HepG2 (cell line): Measurements from ENCODE around the gene ZNF226. TPM values are rescaled to one million over a fixed set of nuclear protein-coding genes. Genes with fewer than 3 reads are reported as not detected.
A peak's percentile ranks its signal among the peaks of the same experiment; 100 is the strongest.

Experiments used
- ATF7 ChIP-seq, 2 experiments: fragments of 450-650 bp in 1 of 2; sonication (generic) in 1 of 2; formaldehyde crosslinking in 1 of 2; IDR thresholded peaks; 2 replicates each; pipeline versions ENCODE4 v1.4.0 to v1.6.1; 2016 to 2020; ENCODE audit warnings: antibody characterized with exemption in 1 of 2, mild to moderate bottlenecking in 1 of 2, missing genetic modification reagents in 1 of 2
- ATRX ChIP-seq: sonication (generic); formaldehyde crosslinking; IDR thresholded peaks from 2 replicates; pipeline ENCODE4 v1.4.0; 2020; ENCODE audit warnings: missing genetic modification reagents, borderline replicate concordance
- BRD4 ChIP-seq: sonication (generic); formaldehyde crosslinking; IDR thresholded peaks from 2 replicates; pipeline ENCODE4 v1.4.0; 2020; ENCODE audit warnings: missing genetic modification reagents
- DBP ChIP-seq: sonication (generic); formaldehyde crosslinking; IDR thresholded peaks from 2 replicates; pipeline ENCODE4 v1.4.0; 2020; ENCODE audit warnings: missing genetic modification reagents; ENCODE audit errors: not compliant biosample characterization
- E2F2 ChIP-seq: sonication (generic); formaldehyde crosslinking; IDR thresholded peaks from 2 replicates; pipeline ENCODE4 v1.4.0; 2020; ENCODE audit warnings: missing genetic modification reagents, borderline replicate concordance
- FOXO1 ChIP-seq: sonication (generic); formaldehyde crosslinking; IDR thresholded peaks from 2 replicates; pipeline ENCODE4 v1.4.0; 2020; ENCODE audit warnings: missing genetic modification reagents
- HDAC6 ChIP-seq: fragments of 200-600 bp; sonication (generic); IDR thresholded peaks from 2 replicates; pipeline ENCODE4 v1.7.0; 2017; ENCODE audit warnings: mild to moderate bottlenecking, antibody characterized with exemption, low read length, low read depth
- JUN ChIP-seq: sonication (generic); formaldehyde crosslinking; IDR thresholded peaks from 2 replicates; pipeline ENCODE4 v1.4.0; 2020; ENCODE audit warnings: mild to moderate bottlenecking, missing genetic modification reagents
- NBN ChIP-seq: fragments of 450-650 bp; conservative IDR thresholded peaks from 2 replicates; pipeline ENCODE4 v1.6.1; 2017
- PCBP2 ChIP-seq: fragments of 200-400 bp; formaldehyde crosslinking; optimal IDR thresholded peaks from 2 replicates; pipeline ENCODE3; 2018; ENCODE audit warnings: low read length, low read depth; ENCODE audit not compliant: poor library complexity, severe bottlenecking
- PPARG ChIP-seq: conservative IDR thresholded peaks from 2 replicates; pipeline ENCODE4 v1.6.1; 2016; ENCODE audit warnings: missing biosample characterization, missing genetic modification reagents
- SIN3B ChIP-seq: fragments of 150-350 bp; IDR thresholded peaks from 2 replicates; pipeline ENCODE4 v1.6.1; 2014; ENCODE audit warnings: low read length
- SMC3 ChIP-seq: IDR thresholded peaks from 2 replicates; pipeline ENCODE4 v1.6.1; 2011; ENCODE audit warnings: low read length, improper control_type of control experiment
- ZBTB33 ChIP-seq: sonication (generic); formaldehyde crosslinking; IDR thresholded peaks from 2 replicates; pipeline ENCODE4 v1.4.0; 2020; ENCODE audit warnings: missing genetic modification reagents
- ZNF124 ChIP-seq: sonication (generic); formaldehyde crosslinking; IDR thresholded peaks from 2 replicates; pipeline ENCODE4 v1.4.0; 2020; ENCODE audit warnings: missing genetic modification reagents
- ZNF546 ChIP-seq: sonication (generic); formaldehyde crosslinking; conservative IDR thresholded peaks from 2 replicates; pipeline ENCODE4 v1.8.1; 2023; ENCODE audit warnings: mild to moderate bottlenecking, missing genetic modification reagents
- ZNF7 ChIP-seq: IDR thresholded peaks from 2 replicates; pipeline ENCODE4 v1.6.1; 2016; ENCODE audit warnings: missing biosample characterization, missing genetic modification reagents
- ZNF800 ChIP-seq: sonication (generic); formaldehyde crosslinking; IDR thresholded peaks from 2 replicates; pipeline ENCODE4 v1.4.0; 2020; ENCODE audit warnings: missing genetic modification reagents
- ZSCAN22 ChIP-seq: sonication (generic); formaldehyde crosslinking; IDR thresholded peaks from 2 replicates; pipeline ENCODE4 v1.4.0; 2020; ENCODE audit warnings: mild to moderate bottlenecking, missing genetic modification reagents
- ZSCAN29 ChIP-seq: sonication (generic); formaldehyde crosslinking; conservative IDR thresholded peaks from 2 replicates; pipeline ENCODE4 v1.4.0; 2020; ENCODE audit warnings: mild to moderate bottlenecking, missing genetic modification reagents
- ZXDC ChIP-seq: sonication (generic); formaldehyde crosslinking; IDR thresholded peaks from 2 replicates; pipeline ENCODE4 v1.5.0; 2020; ENCODE audit warnings: mild to moderate bottlenecking, missing genetic modification reagents
- polyA plus RNA-seq, 8 experiments: library from polyadenylated mRNA; depleted of rRNA in 3 of 8; stranded (reverse) in 7 of 8; unstranded in 1 of 8; fragments of >200 nt; fragmentation: Illumina TruSeq in 4 of 8; extraction: Trizol in 4 of 8; gene quantifications; 2 replicates each; pipeline versions ENCODE4 v1.2.1 to v1.2.3, GENCODE V29; 2011 to 2016; ENCODE audit warnings: low read depth in 4 of 8, missing spikeins in 1 of 8, mixed read lengths in 1 of 8; ENCODE audit not compliant: insufficient read depth in 1 of 8
- total RNA-seq, 5 experiments: library from RNA; depleted of rRNA; stranded (reverse); fragments of >200 nt; fragmentation: Illumina TruSeq; extraction: Trizol; gene quantifications; 2 replicates each; pipeline ENCODE4 v1.2.3, GENCODE V29; 2016; ENCODE audit warnings: low read depth in 1 of 5

ZNF226 gene
- total and polyA plus RNA-seq, 2 of the 13 experiments (the other 11 are each of a cell fraction or from before 2014, with no cell fraction given): 8.3 to 16.0 TPM

- TF ChIP-seq NBN (no peak), BRD4 (CRISPR knock-in tag) (no peak), E2F2 (CRISPR knock-in tag) (no peak), ATF7 (IDR thresholded peaks at IDR 0.05) (no peak), ATF7 (CRISPR knock-in tag; IDR thresholded peaks at IDR 0.05) (no peak), FOXO1 (no peak), ZNF800 (CRISPR knock-in tag) (0 out of 2 replicates have a peak, but pooled peaks have one; percentile 31), ZBTB33 (no peak), ZXDC (CRISPR knock-in tag) (no peak), HDAC6 (no peak), PPARG (CRISPR knock-in tag) (no peak), ATRX (CRISPR knock-in tag) (no peak), ZNF546 (no peak), SIN3B (peak; percentile 22; the same call in 1 of the 2 replicates), PCBP2 (no peak), SMC3 (no peak), DBP (no peak), ZNF7 (CRISPR knock-in tag) (no peak), ZSCAN22 (no peak), ZNF124 (CRISPR knock-in tag) (no peak), JUN (CRISPR knock-in tag) (no peak), ZSCAN29 (CRISPR knock-in tag) (0 out of 2 replicates have a peak, but pooled peaks have one; percentile 71)
These were observed 42.4 kb downstream of the ZNF226 start (continued) for GRCh38 chr19:44207126-44207803.
